HG03378 (cell line): ENCODE data around the gene ZC2HC1C.

Source experiments
- ATAC-seq: cut with Tn5 transposase; IDR thresholded peaks from one replicate; pipeline ENCODE4 v1.9.1; 2021; ENCODE audit warnings: mild to moderate bottlenecking, moderate library complexity; ENCODE audit not compliant: unreplicated experiment

The ZC2HC1C gene

GRCh38 chr14:75069121-75069810 lies at the start of gene ZC2HC1C:
Gene ZC2HC1C (plus strand): TSS chr14:75069641. CDS start chr14:75070574, 933 bp downstream.
- no peak for ATAC-seq

DNA sequence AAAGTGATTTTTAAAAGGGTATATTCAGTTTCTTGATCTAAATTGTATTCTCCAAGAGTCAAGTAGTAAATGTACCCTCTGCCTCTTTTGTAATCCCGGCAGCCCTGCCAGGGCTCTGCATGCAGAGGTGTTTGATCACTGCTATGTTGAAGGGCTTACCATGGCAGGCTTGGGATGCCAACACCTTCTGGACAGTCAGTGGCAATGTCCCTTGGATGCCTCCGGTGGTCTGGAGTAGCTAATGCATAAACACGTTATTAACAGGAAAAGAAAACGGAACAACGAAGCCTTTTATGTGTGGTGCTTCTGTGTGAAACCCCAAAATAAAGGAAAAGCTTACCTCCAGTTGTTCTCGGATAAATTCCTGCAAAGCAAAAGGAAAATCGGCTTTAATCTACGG lies 46.8 kb upstream of the ZC2HC1C start:
- no peak for ATAC-seq

DNA sequence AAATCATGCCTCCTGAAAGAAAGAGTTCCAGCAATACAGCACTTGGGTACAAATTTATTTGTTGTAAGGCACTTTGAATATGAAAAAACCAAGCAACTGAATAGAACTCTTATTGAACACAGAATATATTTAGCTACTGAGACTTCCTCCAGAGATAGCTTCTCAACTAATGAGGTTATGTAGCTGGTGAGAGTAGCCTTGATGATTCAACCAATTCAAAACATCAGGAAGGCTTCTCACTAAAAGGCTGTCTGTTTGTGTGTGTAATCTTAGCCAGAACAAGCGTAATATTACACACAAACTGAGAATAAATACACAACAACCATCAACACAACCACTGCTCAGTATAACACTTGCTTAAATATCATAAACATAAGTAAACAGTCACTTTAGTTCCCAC lies 46.3 kb upstream of the ZC2HC1C start:
- ATAC-seq, result no peak

DNA sequence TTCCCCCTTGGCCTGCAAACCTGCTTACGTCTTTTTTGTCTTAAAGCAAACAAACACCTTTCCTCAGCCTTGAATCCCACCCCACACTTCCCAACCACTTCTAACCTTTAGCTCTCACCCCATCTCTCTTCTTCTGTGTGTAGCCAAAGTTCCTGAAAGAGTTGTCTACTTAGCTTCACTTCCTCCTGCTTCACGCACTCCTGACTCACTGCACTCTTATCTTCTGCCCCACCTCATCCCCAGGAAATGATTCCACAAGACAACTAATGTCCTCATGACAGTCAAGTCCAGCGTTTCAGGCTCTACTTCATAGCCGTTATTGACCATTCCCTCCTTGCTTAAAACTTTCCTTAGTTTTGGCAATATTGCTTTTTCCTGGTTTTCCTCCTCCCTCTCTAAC lies 44.4 kb upstream of the ZC2HC1C start:
- no peak for ATAC-seq

- no peak for ATAC-seq
These were observed 43.6 kb upstream of the ZC2HC1C start for GRCh38 chr14:75025876-75026275.

DNA sequence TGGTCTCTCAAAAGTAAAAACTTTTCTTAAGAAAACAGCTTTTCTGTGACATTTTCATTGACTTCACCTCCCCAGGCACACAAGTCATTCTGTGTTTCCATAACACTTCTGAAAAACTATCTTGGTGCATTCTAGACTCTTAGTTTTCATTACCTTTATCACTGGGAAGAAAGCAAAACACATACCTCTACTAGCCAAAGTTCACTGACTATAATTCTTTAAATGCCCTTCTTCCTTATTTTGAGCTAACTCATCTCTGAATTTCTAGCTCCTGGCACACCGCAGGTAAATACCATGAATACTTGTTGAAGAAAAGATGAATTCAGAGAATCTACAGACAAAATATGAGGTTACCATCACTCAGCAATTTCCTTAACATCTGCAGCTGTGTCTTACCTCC lies 39.3 kb upstream of the ZC2HC1C start:
- ATAC-seq, result no peak

DNA sequence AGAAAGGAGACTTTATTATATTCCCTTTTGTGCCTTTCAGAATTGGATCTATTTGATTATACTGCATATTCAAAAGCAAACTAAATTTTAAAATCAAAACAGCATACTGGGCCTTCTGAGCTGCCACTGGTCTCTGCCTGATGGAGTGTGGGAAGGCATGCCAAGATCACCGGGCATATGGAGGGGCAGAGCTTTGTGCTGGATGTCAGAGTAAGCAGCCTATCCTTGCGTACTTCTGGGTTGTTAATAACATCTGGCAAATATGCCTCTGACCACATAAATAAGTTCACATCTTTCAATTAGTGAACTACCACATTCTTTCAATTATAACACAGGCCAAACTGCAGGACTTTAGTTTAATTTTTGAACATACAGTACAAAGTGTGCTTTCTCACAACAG lies 36.5 kb upstream of the ZC2HC1C start:
- no peak for ATAC-seq

DNA sequence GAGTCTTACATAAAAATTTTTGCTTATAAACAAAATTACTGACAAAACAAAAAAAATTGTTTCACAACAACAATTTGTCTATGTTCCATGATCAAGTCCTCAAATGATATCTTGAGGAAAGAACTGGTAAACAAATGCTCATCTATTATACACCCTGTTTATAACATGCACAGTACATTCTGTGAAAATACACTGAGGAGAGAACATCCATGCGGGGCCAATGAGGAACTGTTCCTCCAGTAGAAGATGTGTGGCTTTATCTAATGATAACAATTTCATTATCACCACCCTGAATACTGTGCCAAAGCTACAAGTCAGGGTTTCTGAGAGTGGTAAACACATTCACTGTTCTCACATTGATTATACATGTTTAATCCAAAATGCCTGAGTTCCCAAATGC lies 28.9 kb upstream of the ZC2HC1C start:
- ATAC-seq, result no peak

DNA sequence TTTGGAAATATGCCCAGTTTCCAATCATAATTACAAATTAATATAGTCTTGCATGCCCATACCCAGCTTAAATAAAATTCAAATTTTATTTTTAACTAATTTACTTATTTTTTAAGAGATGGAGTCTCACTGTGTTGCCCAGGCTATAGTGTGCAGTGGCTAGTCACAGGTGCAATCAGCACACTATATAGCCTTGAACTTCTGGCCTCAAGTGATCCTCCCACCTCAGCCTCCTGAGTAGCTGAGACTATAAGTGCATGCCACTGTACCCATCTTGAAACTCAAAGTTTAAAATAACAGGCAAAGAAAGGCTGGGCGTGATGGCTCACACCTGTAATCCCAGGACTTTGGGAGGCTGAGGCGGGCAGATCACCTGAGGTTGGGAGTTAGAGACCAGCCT lies 28.5 kb upstream of the ZC2HC1C start:
- no peak for ATAC-seq

GRCh38 chr14:75041613-75042012 lies 27.8 kb upstream of the ZC2HC1C start:
- ATAC-seq, result no peak

DNA sequence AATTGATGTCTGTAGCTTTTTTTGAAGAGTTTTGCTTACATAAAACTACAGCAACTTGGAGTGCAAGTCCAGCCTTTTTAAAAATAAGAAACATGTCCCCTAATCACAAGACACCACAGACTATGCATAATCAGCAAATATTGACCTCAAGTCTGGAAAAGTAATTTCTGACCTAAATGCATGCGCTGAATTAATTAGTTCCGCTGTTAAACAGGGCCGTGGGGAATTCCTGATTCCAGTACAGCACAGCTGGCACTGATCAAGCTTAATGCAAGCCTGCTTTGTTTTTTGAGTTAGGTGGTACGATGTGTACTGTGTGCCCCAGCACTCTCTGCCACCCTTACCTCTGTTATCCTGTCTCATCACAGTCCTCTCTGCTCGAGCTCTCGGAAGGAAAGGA lies 27.4 kb upstream of the ZC2HC1C start:
- ATAC-seq, result no peak

GRCh38 chr14:75044322-75044721 lies 25.1 kb upstream of the ZC2HC1C start:
- ATAC-seq, result no peak

DNA sequence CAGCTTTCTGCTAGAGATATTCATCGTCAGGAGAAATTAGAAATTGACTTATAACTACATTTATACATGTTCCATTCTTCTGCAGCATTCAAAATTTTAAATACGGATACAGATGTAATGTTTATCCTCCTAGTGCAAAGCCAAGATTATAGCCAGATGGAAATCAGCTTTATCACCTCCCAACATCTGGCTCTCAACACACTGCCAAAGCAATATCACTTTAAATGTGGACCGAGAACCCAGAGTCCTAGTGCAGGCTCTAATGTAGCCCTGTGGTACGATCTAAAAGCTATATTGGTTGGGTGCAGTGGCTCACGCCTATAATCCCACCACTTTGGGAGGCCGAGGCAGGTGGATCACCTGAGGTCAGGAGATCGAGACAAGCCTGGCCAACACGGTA lies 24.7 kb upstream of the ZC2HC1C start:
- no peak for ATAC-seq

DNA sequence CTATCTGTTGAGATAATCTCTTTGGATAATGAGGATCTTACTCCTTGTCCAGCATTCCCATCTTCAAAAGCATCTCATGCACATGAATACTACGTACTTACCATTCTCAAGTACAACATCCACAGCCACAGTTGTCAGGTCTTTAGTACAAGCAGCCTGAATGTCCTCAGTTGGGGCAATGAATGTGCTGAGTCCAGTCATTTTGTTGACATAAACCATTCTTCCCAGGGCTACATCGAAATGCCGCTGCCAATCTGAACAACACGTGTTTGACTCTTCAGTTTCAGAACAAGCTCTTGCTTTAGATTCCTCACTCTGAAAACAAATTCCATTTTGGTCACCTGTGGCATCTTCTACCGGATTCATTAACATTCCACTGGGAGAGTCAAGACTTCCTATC lies 23.2 kb upstream of the ZC2HC1C start:
- ATAC-seq, result no peak

- ATAC-seq, result no peak
These were observed 22.5 kb upstream of the ZC2HC1C start for GRCh38 chr14:75046899-75047298.

- ATAC-seq, result no peak
These were observed 21.9 kb upstream of the ZC2HC1C start for GRCh38 chr14:75047506-75047905.

DNA sequence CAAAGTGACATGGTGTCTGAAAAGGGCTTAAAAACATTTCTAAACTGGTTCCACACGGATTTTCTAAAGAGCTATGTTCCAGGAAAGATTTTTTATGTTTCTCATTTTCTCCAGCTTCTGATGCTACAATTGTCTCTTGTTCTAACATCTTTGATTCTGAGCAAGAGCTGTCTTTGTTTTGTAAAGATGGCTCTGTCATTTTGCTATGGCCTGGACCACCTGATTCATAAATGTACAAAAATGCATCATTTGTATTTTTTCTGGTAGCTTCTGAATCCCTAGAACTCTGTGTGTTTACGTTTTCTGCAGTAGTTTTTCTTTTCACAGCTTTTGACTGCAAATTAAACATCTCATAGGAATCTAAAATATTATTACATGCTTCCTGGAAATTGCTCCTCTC lies 21.3 kb upstream of the ZC2HC1C start:
- ATAC-seq, result no peak

DNA sequence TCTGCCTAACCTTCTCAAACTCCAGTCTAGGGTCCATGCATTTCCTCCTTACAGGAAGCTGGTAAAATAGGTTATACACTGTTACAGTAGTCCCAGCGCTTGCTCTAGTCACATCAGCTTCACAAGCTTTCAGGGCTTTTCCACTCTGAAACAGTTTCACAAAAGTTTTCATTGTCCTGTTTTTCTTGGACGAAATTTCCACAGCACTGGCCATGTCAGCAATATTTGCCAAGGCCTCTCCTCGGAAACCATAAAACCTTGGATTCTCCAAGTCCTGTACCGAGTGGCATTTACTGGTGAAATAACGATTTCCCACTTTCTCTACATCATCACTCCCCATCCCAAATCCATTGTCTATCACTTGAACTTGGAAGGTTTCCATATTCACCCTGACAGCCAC lies 20.3 kb upstream of the ZC2HC1C start:
- no peak for ATAC-seq

DNA sequence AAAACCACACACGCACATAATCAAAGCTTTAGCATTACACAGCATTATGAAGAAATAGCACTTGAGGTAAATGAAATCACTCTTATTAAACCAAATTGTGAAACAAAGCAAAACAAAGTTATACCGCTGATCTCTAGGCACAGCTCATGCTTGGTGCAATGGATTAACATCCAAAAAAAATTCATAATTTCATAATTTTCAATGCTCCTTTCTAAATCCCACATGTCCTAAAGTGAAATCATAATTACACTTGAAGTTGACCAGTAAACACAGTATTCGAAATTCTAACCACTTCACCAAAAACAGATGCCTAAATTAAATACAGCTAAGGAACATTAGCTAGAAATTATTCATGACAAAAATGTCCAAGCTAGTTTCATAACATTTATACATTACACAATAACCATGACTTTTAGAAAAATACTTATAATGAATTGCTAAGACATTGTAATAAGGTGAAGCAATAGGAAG lies 19.7 kb upstream of the ZC2HC1C start:
- ATAC-seq, result no peak

- ATAC-seq, result peak; percentile 57
These were observed 18.4 kb upstream of the ZC2HC1C start, which contains the start of gene MLH3 for GRCh38 chr14:75050852-75051555. Gene MLH3 (minus strand): TSS chr14:75051467. CDS start chr14:75049655, 1,812 bp downstream.

- ATAC-seq, result no peak
These were observed 17.9 kb upstream of the ZC2HC1C start for GRCh38 chr14:75051556-75051899.
